Central memory CD4-positive, alpha-beta T cell (primary cell): ENCODE measurements around the gene AGA.

ENCODE experiments used
- DNase-seq: peaks from one replicate; pipeline ENCODE4 v3.0.0; 2022

AGA gene

DNA sequence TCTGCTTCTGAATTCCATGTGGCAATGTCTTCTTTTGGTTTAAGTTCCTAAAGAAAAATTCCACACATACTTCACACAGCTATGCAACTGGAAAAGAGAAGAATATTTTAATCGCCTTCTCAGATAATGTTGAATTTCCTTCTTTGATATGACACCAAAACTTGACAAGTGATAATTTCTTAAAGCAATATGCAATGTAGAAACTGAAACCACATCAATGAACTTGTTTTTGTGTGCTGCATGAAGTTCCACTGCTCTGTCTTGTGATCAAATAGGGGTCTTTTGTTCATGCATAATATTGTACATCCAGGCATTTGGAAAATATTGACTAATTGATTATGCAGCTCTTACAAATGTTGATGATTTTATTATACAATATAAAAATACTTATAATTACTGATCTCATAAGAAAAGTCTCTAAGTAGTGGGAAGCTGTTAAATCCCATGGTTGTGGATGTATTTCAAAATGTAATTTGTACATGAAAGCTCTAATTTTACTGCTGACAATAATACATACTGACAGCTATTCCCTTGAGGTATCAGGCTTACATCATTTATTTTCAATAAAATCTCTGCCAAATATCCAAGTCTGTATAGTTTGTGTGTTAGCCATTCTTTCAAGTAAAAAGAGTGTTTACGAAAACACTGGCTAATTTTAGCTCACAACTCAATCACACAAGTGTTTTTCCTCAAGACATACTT, 56.5 kb downstream of the AGA start:
- DNase-seq: no peak

DNA sequence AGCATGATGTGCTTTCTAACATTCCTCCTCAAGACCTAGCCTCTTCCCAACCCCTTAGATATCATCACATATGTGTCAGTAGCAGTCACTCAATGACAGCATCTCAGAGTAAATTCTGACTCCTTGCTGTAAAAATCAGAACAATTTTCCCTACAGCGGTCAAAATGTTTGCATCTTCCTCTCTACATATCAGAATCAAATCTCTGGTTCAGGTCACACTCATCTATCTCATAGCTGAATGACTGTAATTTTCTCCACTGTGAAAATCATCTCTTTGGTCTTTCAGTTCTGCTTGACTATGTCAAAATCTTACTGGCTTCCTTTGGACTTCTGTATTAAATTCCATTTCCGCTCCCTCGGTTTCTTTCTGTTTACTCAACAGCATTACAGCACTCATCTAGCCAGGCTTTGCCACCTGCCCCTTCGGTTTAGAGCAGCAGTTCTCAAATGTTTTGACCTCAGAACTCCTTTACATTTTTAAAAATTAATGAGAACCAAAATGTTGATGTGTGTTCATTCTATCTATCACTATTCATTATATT, 57.3 kb downstream of the AGA start:
- DNase-seq: no peak

DNA sequence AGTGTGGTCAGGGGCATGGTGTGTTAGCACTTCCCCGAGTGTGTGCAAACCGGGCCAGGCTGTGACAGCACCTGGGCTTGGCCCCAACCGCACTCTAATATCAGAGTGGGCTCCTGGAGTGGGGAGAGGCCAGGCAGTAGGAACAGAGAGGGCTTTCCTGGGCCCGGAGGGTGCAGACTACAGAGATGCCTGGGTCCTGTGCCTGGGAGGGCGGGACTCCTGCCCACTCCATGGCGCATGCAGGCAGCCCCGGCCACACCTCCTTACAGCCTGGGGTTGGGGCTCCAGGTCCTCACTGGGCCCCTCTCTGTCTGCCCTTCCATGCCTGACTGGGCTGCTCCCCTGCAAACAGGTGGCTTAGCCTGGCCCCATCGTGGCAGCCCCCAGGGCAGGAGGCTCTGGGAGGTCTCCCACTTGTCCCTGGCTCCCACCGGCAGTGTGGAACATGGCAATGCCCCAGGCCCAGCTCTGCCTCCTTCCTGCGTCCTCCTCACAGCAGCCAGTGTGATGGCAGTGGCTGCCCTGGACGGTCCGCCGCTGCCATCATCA, 60.4 kb downstream of the AGA start:
- no peak for DNase-seq
